IMR-90 (cell line): Measurements from ENCODE around the gene STAT5B. TPM values are rescaled to one million over a fixed set of nuclear protein-coding genes. Genes with fewer than 3 reads are reported as not detected.

Source experiments
- ATAC-seq: fragments of 200-7000 bp; cut with Tn5 transposase; 2 replicates; pipeline ENCODE4 v1.9.1; 2020; ENCODE audit warnings: low read depth, mild to moderate bottlenecking, moderate library complexity
- BruUV-seq: library from RNA; stranded (reverse); fragments of 400-500 nt; replicated peaks from 2 replicates; lab custom pipeline; 2021; lab: Mats Ljungman, UMichigan
- CTCF ChIA-PET: fragments of 300-600 bp; formaldehyde crosslinking; extraction: SDS; loops from one replicate; lab custom pipeline; 2021; ENCODE audit warnings: antibody characterized with exemption; lab: Yijun Ruan, JAX
- POLR2A ChIA-PET: fragments of 300-600 bp; sonication (Branson Sonifier 250); formaldehyde crosslinking; loops from one replicate; lab custom pipeline; 2022; ENCODE audit warnings: antibody characterized with exemption; ENCODE audit not compliant: unreplicated experiment; lab: Charles Lee
- DNase-seq: peaks from one replicate; pipeline ENCODE4 v3.0.0; 2013
- H2AFZ ChIP-seq: replicated peaks from 2 replicates; pipeline ENCODE3; 2013; ENCODE audit warnings: low read length, mild to moderate bottlenecking; ENCODE audit not compliant: poor library complexity
- H2AK5ac ChIP-seq: 2 replicates; pipeline ENCODE4 v1.6.1; 2013; ENCODE audit warnings: low read depth, low read length, inconsistent platforms
- H2AK9ac ChIP-seq: replicated peaks from 2 replicates; pipeline ENCODE3; 2013; ENCODE audit warnings: mild to moderate bottlenecking, low read depth, low read length, moderate library complexity; ENCODE audit not compliant: poor library complexity
- H2BK120ac ChIP-seq: 2 replicates; pipeline ENCODE4 v1.6.1; 2013; ENCODE audit warnings: low read depth, low read length, inconsistent platforms
- H2BK15ac ChIP-seq: 3 replicates; pipeline ENCODE4 v1.6.1; 2013; ENCODE audit warnings: low read depth, low read length, inconsistent platforms
- H2BK20ac ChIP-seq: 2 replicates; pipeline ENCODE4 v1.6.1; 2013; ENCODE audit warnings: low read depth, mild to moderate bottlenecking, inconsistent platforms, low read length, moderate library complexity
- H2BK5ac ChIP-seq: 2 replicates; pipeline ENCODE4 v1.6.1; 2013; ENCODE audit warnings: mild to moderate bottlenecking, low read depth, low read length, inconsistent platforms; ENCODE audit not compliant: poor library complexity, severe bottlenecking
- H3K14ac ChIP-seq: replicated peaks from 2 replicates; pipeline ENCODE4 v1.6.1; 2013; ENCODE audit warnings: low read depth, low read length, inconsistent platforms
- H3K18ac ChIP-seq: 2 replicates; pipeline ENCODE4 v1.6.1; 2013; ENCODE audit warnings: low read depth, low read length, control low read depth
- H3K23ac ChIP-seq: 2 replicates; pipeline ENCODE4 v1.6.1; 2013; ENCODE audit warnings: low read depth, low read length, inconsistent platforms
- H3K27ac ChIP-seq: 2 replicates; pipeline ENCODE4 v1.5.1; 2013; ENCODE audit warnings: mild to moderate bottlenecking, control low read depth, low read length; ENCODE audit not compliant: insufficient read depth
- H3K27me3 ChIP-seq: 2 replicates; pipeline ENCODE4 v1.6.1; 2013; ENCODE audit warnings: low read length; ENCODE audit not compliant: control insufficient read depth, insufficient read depth
- H3K36me3 ChIP-seq: 2 replicates; pipeline ENCODE4 v1.6.1; 2013; ENCODE audit warnings: low read length, mixed read lengths; ENCODE audit not compliant: control insufficient read depth, insufficient read depth
- H3K4ac ChIP-seq: 2 replicates; pipeline ENCODE4 v1.6.1; 2013; ENCODE audit warnings: low read depth, low read length, inconsistent platforms
- H3K4me1 ChIP-seq: 2 replicates; pipeline ENCODE4 v1.6.1; 2013; ENCODE audit warnings: low read length, mixed read lengths; ENCODE audit not compliant: control insufficient read depth, insufficient read depth
- H3K4me2 ChIP-seq: 2 replicates; pipeline ENCODE4 v1.6.1; 2013; ENCODE audit warnings: low read depth, mild to moderate bottlenecking, control low read depth, low read length, moderate library complexity
- H3K4me3 ChIP-seq: 2 replicates; pipeline ENCODE4 v1.5.1; 2013; ENCODE audit warnings: low read depth, mild to moderate bottlenecking, control low read depth, low read length, moderate library complexity; ENCODE audit not compliant: insufficient read depth
- H3K56ac ChIP-seq: 2 replicates; pipeline ENCODE4 v1.6.1; 2013; ENCODE audit warnings: low read length, inconsistent platforms; ENCODE audit not compliant: insufficient read depth; ENCODE audit errors: extremely low read depth
- H3K79me1 ChIP-seq, 2 experiments: 2 replicates each; pipeline ENCODE4 v1.6.1; 2013; ENCODE audit warnings: low read length in 2 of 2, inconsistent platforms in 1 of 2, low read depth in 1 of 2
- H3K9ac ChIP-seq: 2 replicates; pipeline ENCODE4 v1.6.1; 2013; ENCODE audit warnings: low read depth, low read length, control low read depth
- H3K9me1 ChIP-seq: 2 replicates; pipeline ENCODE4 v1.6.1; 2013; ENCODE audit warnings: low read length, inconsistent platforms; ENCODE audit not compliant: insufficient read depth
- H3K9me3 ChIP-seq: 2 replicates; pipeline ENCODE4 v1.6.1; 2013; ENCODE audit warnings: low read length; ENCODE audit not compliant: control insufficient read depth, insufficient read depth
- H4K20me1 ChIP-seq: 2 replicates; pipeline ENCODE4 v1.6.1; 2013; ENCODE audit warnings: low read length, inconsistent platforms; ENCODE audit not compliant: insufficient read depth
- H4K5ac ChIP-seq: 2 replicates; pipeline ENCODE4 v1.6.1; 2013; ENCODE audit warnings: mild to moderate bottlenecking, low read depth, low read length, control low read depth
- H4K8ac ChIP-seq, 2 experiments: 2 replicates each; pipeline ENCODE4 v1.6.1; 2013; ENCODE audit warnings: low read depth in 2 of 2, low read length in 2 of 2, control low read depth in 1 of 2, inconsistent platforms in 1 of 2
- H4K91ac ChIP-seq: 2 replicates; pipeline ENCODE4 v1.6.1; 2013; ENCODE audit warnings: low read depth, low read length, inconsistent platforms; ENCODE audit not compliant: insufficient read depth
- CTCF ChIP-seq: conservative IDR thresholded peaks from 2 replicates; pipeline ENCODE4 v1.5.1; 2012; ENCODE audit warnings: mild to moderate bottlenecking, low read depth, low read length, improper control_type of control experiment
- FOS ChIP-seq: fragments of 150-350 bp; IDR thresholded peaks from 2 replicates; pipeline ENCODE4 v1.6.1; 2016; ENCODE audit warnings: low read depth, low read length
- POLR2A ChIP-seq: IDR thresholded peaks from 2 replicates; pipeline ENCODE4 v1.6.1; 2012; ENCODE audit warnings: mild to moderate bottlenecking, low read depth, low read length
- RCOR1 ChIP-seq: IDR thresholded peaks from 2 replicates; pipeline ENCODE4 v1.6.1; 2012; ENCODE audit warnings: mild to moderate bottlenecking, low read length, improper control_type of control experiment; ENCODE audit not compliant: insufficient replicate concordance
- WGBS, 2 experiments: methylation state at CpG; one replicate each; pipeline versions ENCODE4 v1.1.5 to v1.1.7; 2013; ENCODE audit warnings: missing lambda C conversion rate in 2 of 2; ENCODE audit not compliant: insufficient read length in 1 of 2; ENCODE audit errors: extremely low coverage in 2 of 2; 5-methylcytosine and 5-hydroxymethylcytosine counted together
- dilution Hi-C: fragments of 300-500 bp; cut with HindIII; formaldehyde crosslinking; loops from one replicate; pipeline ENCODE4 v1.14.3; 2018; ENCODE audit warnings: low sequenced_read_pairs; ENCODE audit not compliant: unreplicated experiment
- in situ Hi-C: fragments of 300-500 bp; cut with MboI; formaldehyde crosslinking; loops from 3 replicates; pipeline ENCODE4 v1.14.3; 2019; ENCODE audit warnings: low sequenced_read_pairs, inconsistent platforms, mixed read lengths
- intact Hi-C: fragments of 100-400 bp; cut with micrococcal nuclease; formaldehyde crosslinking; loops from 2 replicates; pipeline ENCODE4 v1.10.0; 2022
- polyA plus RNA-seq, 3 experiments: library from polyadenylated mRNA; depleted of rRNA; stranded (reverse); fragments of >200 nt; gene quantifications; 2 replicates each; pipeline ENCODE4 v1.2.3, GENCODE V29; 2012; ENCODE audit warnings: low replicate concordance in 1 of 3
- total RNA-seq: library from RNA; depleted of rRNA; stranded (reverse); fragments of >200 nt; gene quantifications from 2 replicates; pipeline ENCODE4 v1.2.3, GENCODE V29; 2012

The STAT5B gene
- total and polyA plus RNA-seq, 2 of the 4 experiments (the other 2 are of a cell fraction) = 24.4 to 29.6 TPM

GRCh38 chr17:42255445-42255844, 20.7 kb downstream of the STAT5B start:
- Histone ChIP-seq H3K27ac (no peak overlapping the region), H3K36me3 (no peaks in the 10 kb centered on the region; the same call in 1 of the 2 replicates), H2AK9ac (no peak overlapping the region), H2BK5ac (no peak overlapping the region), H3K56ac (no peak overlapping the region), H3K9ac (no peak overlapping the region), H2AFZ (no peak overlapping the region), H3K14ac (0 out of 2 replicates have a peak overlapping the region, but pooled peaks have one; percentile 0), H3K23ac (no peak overlapping the region), H4K5ac (no peak overlapping the region), H2BK120ac (no peak overlapping the region), H3K4me1 (no peaks in the 10 kb centered on the region; the same call in 1 of the 2 replicates), H2AK5ac (no peak overlapping the region), H3K4ac (no peak overlapping the region), H2BK15ac (no peak overlapping the region), H3K9me1 (peaks cover 5% of the 10 kb centered on the region; the same call in 1 of the 2 replicates), H4K8ac (no peak overlapping the region), H3K4me3 (no peak overlapping the region), H2BK20ac (no peak overlapping the region), H4K20me1 (peaks cover 42% of the 10 kb centered on the region), H3K27me3 (no peaks in the 10 kb centered on the region), H3K18ac (no peak overlapping the region), H3K4me2 (no peak overlapping the region), H3K9me3 (no peaks in the 10 kb centered on the region), H3K79me1 (peaks cover 25 to 71% of the 10 kb centered on the region in 2 experiments), H4K91ac (no peak overlapping the region)
- in situ Hi-C loops = no loop called here
- dilution Hi-C loops = no loop called here
- ATAC-seq (no peak), DNase-seq (no peak)
- WGBS, 2 experiments = 100% methylated on average over 2 of the region's 8 CpGs; no CpG with 5 or more reads in 1 of the 2 experiments
- CTCF ChIA-PET = no interaction called here
- intact Hi-C loops = no loop called here
- no TSS peak for BruUV-seq
- TF ChIP-seq FOS = no peak
- no peak for TF ChIP-seq POLR2A
- TF ChIP-seq CTCF = no peak
- no peak for TF ChIP-seq RCOR1
- POLR2A ChIA-PET = no interaction called here
